Bronchial epithelial cell (primary cell): ENCODE data around the gene OCIAD2. TPM values are rescaled to one million over a fixed set of nuclear protein-coding genes. Genes with fewer than 3 reads are reported as not detected.
A peak's percentile ranks its signal among the peaks of the same experiment; 100 is the strongest.

Experiments
- DNase-seq: peaks from one replicate; pipeline ENCODE4 v3.0.0-alpha.2; 2010; ENCODE audit warnings: low read depth
- FAIRE-seq: peaks from 2 replicates; lab custom pipeline; 2011; peaks lifted over from hg19 to GRCh38; lab: Jason Lieb, UNC
- H3K27me3 ChIP-seq: 2 replicates; pipeline ENCODE4 v1.5.1; 2011; ENCODE audit warnings: low read length; ENCODE audit not compliant: control insufficient read depth, insufficient read depth
- H3K36me3 ChIP-seq: 2 replicates; pipeline ENCODE4 v1.5.1; 2011; ENCODE audit warnings: low read length; ENCODE audit not compliant: control insufficient read depth, insufficient read depth
- H3K4me3 ChIP-seq: 2 replicates; pipeline ENCODE4 v1.5.1; 2011; ENCODE audit warnings: mild to moderate bottlenecking, low read depth, low read length, control low read depth
- total RNA-seq: library from RNA; depleted of rRNA; stranded (reverse); fragments of >200 nt; gene quantifications from 2 replicates; pipeline ENCODE4 v1.2.1, GENCODE V29; 2014
- TF ChIP-seq, protein P1 (sequence below): IDR thresholded peaks from 2 replicates; pipeline ENCODE4 v1.5.1; 2011; ENCODE audit warnings: mild to moderate bottlenecking, moderate library complexity, low read length, control low read depth, inconsistent platforms; ENCODE audit not compliant: insufficient read depth, severe bottlenecking

The OCIAD2 gene, protein sequence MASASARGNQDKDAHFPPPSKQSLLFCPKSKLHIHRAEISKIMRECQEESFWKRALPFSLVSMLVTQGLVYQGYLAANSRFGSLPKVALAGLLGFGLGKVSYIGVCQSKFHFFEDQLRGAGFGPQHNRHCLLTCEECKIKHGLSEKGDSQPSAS
- total RNA-seq: 162 and 415 TPM in 2 replicates

DNA sequence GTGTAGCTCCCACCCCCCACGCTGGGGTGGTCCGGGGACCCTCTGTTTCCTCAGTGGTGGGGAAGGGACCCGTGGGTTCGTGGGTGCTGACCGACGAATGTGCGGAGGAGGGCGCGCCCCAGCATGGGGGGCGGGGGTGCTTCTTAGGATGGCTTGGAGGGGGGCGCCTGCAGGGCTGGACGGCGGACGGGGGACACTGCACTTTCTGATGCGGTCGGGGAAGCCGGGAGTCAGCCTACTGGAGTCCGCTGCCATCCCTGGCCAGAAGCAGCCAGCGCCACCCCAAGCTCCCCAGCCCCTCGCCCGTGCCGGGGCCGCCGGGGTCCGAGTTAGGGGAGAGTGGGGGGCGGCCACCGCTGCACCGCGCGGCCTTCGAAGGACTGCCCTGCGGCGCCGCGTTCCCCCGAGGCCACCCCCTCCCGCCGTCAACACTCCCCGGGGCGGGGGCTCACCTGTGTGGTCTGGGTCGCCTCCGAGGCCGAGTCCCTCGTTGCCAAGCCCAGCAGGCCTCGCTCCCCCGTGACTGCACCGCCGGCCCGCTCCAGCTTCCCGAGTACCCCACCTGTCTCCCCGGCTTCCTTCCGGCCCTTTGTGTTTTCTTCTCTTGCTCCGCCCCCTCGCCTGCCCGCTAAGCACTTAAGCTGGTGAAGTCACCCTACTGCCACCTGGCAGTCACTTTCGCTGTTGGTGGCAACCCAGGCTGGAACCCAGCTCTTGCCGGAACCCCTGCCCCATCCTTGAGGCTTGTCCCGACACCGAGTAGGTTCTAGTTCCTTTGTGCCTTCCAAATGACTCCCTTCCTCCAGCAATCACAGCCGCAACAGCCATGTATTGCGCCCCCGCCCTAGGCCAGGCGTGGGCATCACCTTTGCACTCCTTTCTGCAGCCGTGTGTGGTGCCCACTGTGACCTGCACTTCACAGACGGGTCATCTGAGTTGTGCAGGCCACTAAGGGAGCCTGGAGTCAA, at the start of gene OCIAD2:
OCIAD2 (minus strand) TSS at position 569 of the 968 bp plus-strand sequence. CDS start 2,225 bp downstream, outside the sequence.
- peak; percentile 56 for DNase-seq
- TF ChIP-seq, protein P1, sequence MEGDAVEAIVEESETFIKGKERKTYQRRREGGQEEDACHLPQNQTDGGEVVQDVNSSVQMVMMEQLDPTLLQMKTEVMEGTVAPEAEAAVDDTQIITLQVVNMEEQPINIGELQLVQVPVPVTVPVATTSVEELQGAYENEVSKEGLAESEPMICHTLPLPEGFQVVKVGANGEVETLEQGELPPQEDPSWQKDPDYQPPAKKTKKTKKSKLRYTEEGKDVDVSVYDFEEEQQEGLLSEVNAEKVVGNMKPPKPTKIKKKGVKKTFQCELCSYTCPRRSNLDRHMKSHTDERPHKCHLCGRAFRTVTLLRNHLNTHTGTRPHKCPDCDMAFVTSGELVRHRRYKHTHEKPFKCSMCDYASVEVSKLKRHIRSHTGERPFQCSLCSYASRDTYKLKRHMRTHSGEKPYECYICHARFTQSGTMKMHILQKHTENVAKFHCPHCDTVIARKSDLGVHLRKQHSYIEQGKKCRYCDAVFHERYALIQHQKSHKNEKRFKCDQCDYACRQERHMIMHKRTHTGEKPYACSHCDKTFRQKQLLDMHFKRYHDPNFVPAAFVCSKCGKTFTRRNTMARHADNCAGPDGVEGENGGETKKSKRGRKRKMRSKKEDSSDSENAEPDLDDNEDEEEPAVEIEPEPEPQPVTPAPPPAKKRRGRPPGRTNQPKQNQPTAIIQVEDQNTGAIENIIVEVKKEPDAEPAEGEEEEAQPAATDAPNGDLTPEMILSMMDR: peak; percentile 23
- Histone ChIP-seq H3K4me3 (peak within 1 kb of the TSS; percentile 64), H3K27me3 (no peaks in the 10 kb centered on the region), H3K36me3 (peaks cover 7% of the 10 kb centered on the region)
- no peak for FAIRE-seq

DNA sequence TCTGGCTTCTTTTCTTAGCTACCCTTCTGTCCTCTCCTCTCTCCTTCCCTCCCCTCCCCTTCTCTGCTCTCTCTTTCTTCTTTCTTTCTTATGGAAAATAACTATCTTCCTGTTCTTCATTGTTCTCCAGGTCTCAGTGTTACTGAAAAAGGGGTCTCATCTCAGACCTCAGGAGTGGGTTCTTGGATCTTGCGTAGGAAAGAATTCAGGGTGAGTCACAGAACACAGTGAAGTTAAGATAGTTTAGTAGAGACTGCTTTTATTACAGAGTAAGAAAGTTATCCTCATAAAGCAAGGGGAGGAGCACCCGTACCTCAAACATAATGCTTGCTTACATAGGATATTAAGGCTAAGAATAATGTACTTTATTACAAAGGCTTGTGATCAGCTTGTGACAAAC, 47.7 kb upstream of the OCIAD2 start:
- no peaks in the 10 kb centered on the region for H3K27me3 ChIP-seq
- no peaks in the 10 kb centered on the region for H3K36me3 ChIP-seq
- FAIRE-seq: no peak
- H3K4me3 ChIP-seq: no peak overlapping the region
- DNase-seq: peak; percentile 52
- TF ChIP-seq, protein P1: no peak

DNA sequence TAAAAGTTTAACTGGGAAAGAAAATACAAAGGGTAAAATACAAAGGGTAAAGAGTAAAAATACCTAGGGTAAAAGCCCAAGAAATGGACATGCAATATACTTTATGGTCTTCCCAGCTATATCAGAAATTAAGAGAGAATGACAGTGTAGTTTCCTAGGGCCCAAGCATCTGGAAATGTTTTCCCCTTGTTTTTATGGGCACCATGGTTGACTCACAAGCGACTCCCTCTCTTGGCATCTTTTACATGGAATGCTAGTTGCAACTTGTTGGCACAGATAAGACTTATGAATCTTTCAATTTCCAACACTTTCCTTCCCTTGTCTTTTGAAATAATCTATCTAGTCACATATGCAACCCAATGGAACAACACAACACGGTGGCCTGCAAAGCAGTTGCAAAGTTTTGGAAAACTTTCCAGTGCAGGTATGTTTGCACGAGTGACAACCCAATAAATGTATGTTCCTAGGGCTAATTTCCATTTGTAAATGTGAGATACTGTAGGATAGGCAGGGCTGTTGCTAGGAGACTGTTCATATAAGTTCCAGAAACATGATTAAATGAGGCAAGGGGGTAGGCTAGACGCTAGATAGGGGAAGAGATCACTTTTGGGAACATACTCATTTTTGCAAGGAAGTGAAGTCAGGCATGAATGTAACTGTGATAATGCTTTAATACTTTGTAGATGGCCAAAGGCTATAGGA, 43.1 kb upstream of the OCIAD2 start:
- TF ChIP-seq, protein P1: no peak
- Histone ChIP-seq H3K36me3 (no peaks in the 10 kb centered on the region), H3K4me3 (no peak overlapping the region), H3K27me3 (no peaks in the 10 kb centered on the region)
- DNase-seq (peak; percentile 96), FAIRE-seq (no peak)

DNA sequence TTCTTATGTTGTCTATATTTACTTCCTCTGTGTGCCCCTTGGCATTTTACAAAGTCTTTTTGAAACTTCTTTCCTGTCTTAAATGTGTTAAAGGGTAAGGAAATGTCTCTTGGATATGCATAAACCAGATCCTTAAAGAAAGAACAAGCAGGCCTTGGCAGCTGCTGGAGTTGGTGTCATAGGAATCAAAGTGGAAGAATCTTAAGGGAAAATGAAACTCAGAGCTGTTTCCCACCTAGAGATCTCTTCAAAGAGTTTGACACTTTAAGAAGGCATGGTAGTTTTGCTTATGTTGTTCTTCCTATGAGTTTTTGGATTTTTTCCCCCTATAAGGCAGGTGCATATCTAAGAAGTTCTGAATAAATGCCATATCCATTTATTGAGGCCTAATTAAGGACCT, 42.5 kb upstream of the OCIAD2 start:
- DNase-seq: no peak
- TF ChIP-seq, protein P1: no peak
- FAIRE-seq: no peak
- Histone ChIP-seq H3K36me3 (no peaks in the 10 kb centered on the region), H3K27me3 (no peaks in the 10 kb centered on the region), H3K4me3 (no peak overlapping the region)

DNA sequence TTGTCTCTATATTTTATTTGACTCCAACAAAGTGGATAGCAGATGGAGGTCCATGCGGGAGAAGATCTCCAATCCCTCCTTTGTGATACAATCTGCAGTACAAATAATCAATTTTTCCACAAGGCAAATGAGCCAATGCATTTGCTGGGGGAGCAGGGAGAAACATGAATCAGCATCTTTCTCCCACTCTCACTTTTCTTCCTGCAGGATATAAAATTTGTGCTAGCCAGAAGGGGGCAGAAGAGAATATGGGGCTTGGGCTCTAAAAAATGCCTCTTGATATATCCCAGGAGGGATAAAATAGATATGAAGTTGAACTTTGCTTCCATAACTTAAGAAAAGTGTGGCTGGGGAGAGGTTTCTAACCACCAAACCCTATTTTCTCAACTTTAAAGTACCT, 41.2 kb upstream of the OCIAD2 start:
- no peaks in the 10 kb centered on the region for H3K27me3 ChIP-seq
- H3K36me3 ChIP-seq: no peaks in the 10 kb centered on the region
- no peak overlapping the region for H3K4me3 ChIP-seq
- FAIRE-seq (no peak), DNase-seq (no peak)
- TF ChIP-seq, protein P1: no peak
